Epithelial cell of esophagus (primary cell): Measurements from ENCODE around the gene PHACTR2.
"Not testable (repeated sequence)": the region's sequence is repeated elsewhere in the genome, so short reads cannot be mapped to it uniquely, and the experiment has no call there.

Experiments used
- DNase-seq: peaks from one replicate; pipeline ENCODE4 v3.0.0; 2010; ENCODE audit warnings: low read depth
- H3K4me3 ChIP-seq: 2 replicates; pipeline ENCODE4 v1.5.1; 2011; ENCODE audit warnings: mild to moderate bottlenecking, low read length, control low read depth
- CTCF ChIP-seq: IDR thresholded peaks from 2 replicates; pipeline ENCODE4 v1.5.1; 2011; ENCODE audit warnings: low read depth, mild to moderate bottlenecking, low read length, control low read depth, inconsistent platforms; ENCODE audit not compliant: insufficient read depth; ENCODE audit errors: missing control alignments

PHACTR2 gene

DNA sequence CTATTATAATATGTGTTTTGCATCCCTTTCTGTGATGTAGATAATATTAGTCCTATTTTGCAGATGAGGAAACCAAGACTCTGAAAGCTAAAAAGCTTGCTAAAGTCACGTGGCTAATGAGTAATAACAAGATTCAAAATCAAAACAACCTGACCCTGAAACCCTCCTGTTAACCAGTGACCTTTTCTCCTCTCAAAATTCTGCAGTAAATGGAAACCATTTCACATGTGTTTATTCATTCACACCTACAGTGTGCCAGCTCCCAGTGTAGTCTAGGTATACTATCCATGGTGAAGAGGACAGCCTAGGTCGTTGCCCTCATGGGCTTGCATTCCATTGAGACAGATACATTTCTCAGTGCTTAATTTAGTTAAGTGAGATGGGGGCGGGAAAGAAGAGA, 30.6 kb upstream of the PHACTR2 start:
- no peak for DNase-seq
- no peak overlapping the region for H3K4me3 ChIP-seq
- no peak for TF ChIP-seq CTCF

DNA sequence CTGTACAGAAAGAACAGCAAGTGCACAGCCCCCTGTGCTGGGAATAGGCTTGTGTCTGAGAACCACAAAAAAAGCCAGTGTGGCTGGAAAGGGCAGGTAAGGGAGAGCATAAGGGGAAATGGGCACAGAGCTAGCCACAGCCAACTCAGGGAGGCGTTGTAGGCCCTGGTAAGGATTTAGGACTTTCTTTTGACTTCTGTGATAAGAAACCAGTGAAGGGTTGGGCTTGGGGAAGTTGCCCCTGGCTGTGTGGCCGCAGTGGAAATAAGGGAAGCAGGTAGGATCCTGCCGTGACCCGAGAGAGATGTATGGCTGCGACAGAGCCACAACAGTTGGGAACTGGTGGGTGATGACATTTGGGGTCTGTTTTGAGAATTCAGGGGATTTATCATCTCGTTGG, 30.0 kb upstream of the PHACTR2 start:
- TF ChIP-seq CTCF, result no peak
- no peak for DNase-seq
- no peak overlapping the region for H3K4me3 ChIP-seq

GRCh38 chr6:143649319-143649718, 28.4 kb upstream of the PHACTR2 start:
- H3K4me3 ChIP-seq, DNase-seq: not testable (repeated sequence)

GRCh38 chr6:143651328-143651727, 26.4 kb upstream of the PHACTR2 start:
- DNase-seq, result not testable (repeated sequence)

GRCh38 chr6:143652841-143653331, 24.9 kb upstream of the PHACTR2 start:
- DNase-seq, result peak; percentile 44
- TF ChIP-seq CTCF, result no peak
- H3K4me3 ChIP-seq, result no peak overlapping the region

More at GRCh38 chr6:143651328-143651727, 26.4 kb upstream of the PHACTR2 start:
- H3K4me3 ChIP-seq, result not testable (repeated sequence)

DNA sequence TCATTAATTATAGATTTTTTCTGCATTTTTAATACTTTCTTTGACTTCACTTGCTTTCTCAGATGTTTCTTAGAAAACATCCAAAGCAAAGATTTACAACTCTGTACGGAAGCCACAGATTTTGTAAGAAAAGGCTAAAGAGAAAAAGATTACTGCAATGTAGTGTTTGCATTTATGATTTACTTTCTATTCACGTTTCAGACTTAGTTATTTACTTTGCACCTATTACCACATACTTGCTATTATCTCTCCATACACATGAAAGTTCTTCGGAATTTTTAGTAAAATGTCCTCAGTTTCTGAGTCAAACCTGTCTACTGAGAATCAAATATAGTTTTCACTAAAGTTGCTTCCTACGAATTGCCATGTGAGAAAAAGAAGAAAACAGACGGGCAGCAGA, 22.2 kb upstream of the PHACTR2 start:
- TF ChIP-seq CTCF, result no peak
- H3K4me3 ChIP-seq, result no peak overlapping the region
- no peak for DNase-seq

DNA sequence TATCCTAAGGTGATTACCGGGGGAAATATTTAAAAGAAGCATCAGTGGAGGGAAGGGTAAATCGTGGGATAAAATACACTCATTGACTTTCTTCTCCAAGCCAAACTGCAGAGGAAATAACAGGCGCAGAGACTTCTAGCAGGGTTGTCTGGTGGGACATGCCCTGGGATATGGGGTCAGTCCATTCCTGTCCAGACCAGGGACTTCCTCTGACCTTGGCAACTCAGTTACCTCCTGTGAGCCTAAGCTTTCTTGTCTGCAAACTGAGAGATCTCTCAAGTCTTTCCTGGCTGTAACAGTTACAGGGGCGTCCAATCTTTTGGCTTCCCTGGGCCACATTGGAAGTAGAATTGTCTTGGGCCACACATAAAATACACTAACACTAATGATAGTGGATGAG, 21.7 kb upstream of the PHACTR2 start:
- no peak for TF ChIP-seq CTCF
- H3K4me3 ChIP-seq, result no peak overlapping the region
- DNase-seq, result no peak

GRCh38 chr6:143657809-143658208, 20.0 kb upstream of the PHACTR2 start:
- TF ChIP-seq CTCF, result no peak
- H3K4me3 ChIP-seq, result no peak overlapping the region
- no peak for DNase-seq

DNA sequence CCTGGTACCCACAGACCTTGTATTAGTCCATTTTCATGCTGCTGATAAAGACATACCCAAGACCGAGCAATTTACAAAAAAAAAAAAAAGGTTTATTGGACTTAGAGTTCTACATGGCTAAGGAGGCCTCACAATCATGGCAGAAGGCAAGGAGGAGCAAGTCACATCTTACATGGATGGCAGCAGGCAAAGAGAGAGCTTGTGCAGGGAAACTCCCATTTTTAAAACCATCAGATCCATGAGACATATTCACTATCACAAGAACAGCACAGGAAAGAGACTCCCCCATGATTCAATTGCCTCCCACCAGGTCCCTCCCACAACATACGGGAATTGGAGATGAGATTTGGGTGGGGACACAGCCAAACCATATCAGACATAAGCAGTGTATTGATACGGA, 17.6 kb upstream of the PHACTR2 start:
- H3K4me3 ChIP-seq, DNase-seq: not testable (repeated sequence)
